Activated T-cell treated with anti-CD3 and anti-CD28 coated beads, Interleukin-2, amount 50 U/mL, for 24 hours (primary cell): ENCODE results near the gene MPST.

Source experiments
- DNase-seq: peaks from one replicate; pipeline ENCODE4 v3.0.0-alpha.2; 2020
- H3K27ac Mint-ChIP-seq: 2 replicates; pipeline ENCODE4 v1.8.0; 2020; ENCODE audit warnings: mild to moderate bottlenecking, mixed read lengths
- H3K27me3 Mint-ChIP-seq: 2 replicates; pipeline ENCODE4 v1.8.0; 2020; ENCODE audit warnings: mixed read lengths
- H3K36me3 Mint-ChIP-seq: 2 replicates; pipeline ENCODE4 v1.8.0; 2020; ENCODE audit warnings: low read depth, mixed read lengths
- H3K4me1 Mint-ChIP-seq: 2 replicates; pipeline ENCODE4 v1.8.0; 2020; ENCODE audit warnings: low read depth, mixed read lengths
- H3K4me3 Mint-ChIP-seq: 2 replicates; pipeline ENCODE4 v1.8.0; 2020; ENCODE audit warnings: mild to moderate bottlenecking, moderate library complexity, mixed read lengths
- H3K9me3 Mint-ChIP-seq: 2 replicates; pipeline ENCODE4 v1.8.0; 2020; ENCODE audit warnings: mixed read lengths

Gene MPST

DNA sequence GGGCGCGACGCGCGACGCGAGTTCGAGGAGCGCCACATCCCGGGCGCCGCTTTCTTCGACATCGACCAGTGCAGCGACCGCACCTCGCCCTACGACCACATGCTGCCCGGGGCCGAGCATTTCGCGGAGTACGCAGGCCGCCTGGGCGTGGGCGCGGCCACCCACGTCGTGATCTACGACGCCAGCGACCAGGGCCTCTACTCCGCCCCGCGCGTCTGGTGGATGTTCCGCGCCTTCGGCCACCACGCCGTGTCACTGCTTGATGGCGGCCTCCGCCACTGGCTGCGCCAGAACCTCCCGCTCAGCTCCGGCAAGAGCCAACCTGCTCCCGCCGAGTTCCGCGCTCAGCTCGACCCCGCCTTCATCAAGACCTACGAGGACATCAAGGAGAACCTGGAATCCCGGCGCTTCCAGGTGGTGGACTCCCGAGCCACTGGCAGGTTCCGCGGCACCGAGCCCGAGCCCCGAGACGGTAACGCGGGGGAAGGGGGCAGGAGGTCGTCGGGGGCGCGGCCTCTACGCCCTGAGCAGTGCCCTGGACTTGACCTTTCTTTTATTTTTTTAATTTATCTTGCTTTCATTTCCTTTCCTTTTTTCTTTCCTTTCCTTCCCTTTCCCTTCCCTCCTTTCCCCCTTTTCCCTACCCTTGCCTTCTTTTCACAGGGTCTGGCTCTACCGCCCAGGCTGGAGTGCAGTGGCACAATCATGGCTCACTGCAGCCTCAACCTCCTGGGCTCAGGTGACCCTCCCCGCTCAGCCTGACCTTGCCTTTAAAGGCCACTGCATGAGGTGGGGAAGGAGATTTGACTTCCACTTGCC is 5.0 kb downstream of the MPST start:
- H3K36me3 Mint-ChIP-seq = peaks cover 2% of the 10 kb centered on the region
- DNase-seq = no peak
- no peaks in the 10 kb centered on the region for H3K9me3 Mint-ChIP-seq
- no peak overlapping the region for H3K4me3 Mint-ChIP-seq
- H3K27ac Mint-ChIP-seq = no peak overlapping the region
- H3K27me3 Mint-ChIP-seq = peaks cover 20% of the 10 kb centered on the region
- H3K4me1 Mint-ChIP-seq = peaks cover 9% of the 10 kb centered on the region

DNA sequence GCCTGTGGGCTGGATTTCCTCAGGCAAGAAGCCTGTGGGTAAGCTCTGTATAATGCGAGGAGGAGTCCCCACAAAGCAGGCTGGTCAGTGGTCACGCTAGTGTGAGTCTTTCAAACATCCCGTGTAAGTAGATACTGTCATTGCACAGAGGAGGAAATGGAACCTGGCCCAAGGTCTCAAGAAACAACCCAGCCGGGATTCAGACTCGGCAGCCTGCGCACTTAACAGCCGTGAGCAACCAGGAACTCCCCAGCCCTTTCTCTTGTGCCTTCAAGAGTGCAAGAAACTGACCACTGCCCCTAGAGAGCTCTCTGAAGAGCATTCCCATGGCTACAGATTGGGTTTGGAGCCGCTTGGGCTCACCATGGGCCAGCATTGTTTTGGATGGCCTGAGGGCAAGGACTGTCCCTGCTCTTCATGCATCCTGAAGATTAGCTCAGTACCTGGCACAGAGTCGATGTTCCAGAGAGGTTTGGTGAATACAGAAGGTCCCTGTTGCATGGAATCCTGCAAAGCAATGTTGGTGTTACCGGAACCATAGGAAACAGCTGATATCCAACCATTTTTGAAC is 6.0 kb downstream of the MPST start:
- DNase-seq = no peak
- H3K9me3 Mint-ChIP-seq = no peaks in the 10 kb centered on the region
- no peak overlapping the region for H3K27ac Mint-ChIP-seq

DNA sequence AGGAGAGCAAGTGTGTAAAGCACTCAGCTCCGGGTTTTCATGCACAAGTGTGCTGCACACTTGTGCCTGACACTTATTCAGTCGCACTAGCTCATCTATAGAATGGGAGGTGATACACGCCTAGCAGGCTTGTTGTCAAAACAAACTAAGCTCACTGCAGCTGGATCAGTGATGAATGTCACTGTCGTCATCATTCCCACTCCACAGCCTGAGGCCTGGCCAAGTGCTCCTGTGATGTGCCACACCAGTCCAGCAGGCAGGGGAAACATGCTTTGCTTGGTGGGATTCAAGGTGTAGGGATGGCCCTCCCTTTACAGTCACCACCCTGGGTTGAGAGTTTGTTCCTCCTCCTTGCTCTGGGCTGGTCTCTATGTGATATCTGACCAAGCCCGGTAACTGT is 6.8 kb downstream of the MPST start:
- Mint-ChIP-seq H3K4me3 (no peak overlapping the region), H3K27me3 (peaks cover 6% of the 10 kb centered on the region), H3K36me3 (peaks cover 2% of the 10 kb centered on the region)

More for the DNA sequence above, 6.0 kb downstream of the MPST start:
- H3K27me3 Mint-ChIP-seq = peaks cover 11% of the 10 kb centered on the region
- no peak overlapping the region for H3K4me3 Mint-ChIP-seq
- peaks cover 2% of the 10 kb centered on the region for H3K4me1 Mint-ChIP-seq
- peaks cover 2% of the 10 kb centered on the region for H3K36me3 Mint-ChIP-seq

DNA sequence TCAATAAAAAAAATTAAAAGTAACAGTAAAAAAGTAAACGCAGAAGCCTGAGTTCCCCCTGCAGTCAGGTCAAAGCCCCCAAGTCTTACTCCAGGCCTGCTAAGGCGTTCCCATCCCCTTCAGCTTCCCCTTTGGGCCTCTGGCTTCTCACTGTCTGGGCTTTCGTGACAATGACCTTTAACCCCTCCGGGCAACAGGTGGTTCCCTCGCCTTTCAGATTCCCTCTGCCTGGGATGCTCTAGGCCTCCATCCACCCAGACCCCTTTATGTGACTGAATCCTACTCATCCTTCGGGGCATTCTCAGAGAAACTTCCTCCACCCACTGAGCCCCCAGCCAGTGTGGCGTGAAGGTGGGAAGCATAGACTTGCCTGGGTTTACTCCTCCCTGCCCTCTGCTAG is 8.0 kb downstream of the MPST start:
- Mint-ChIP-seq H3K27ac (no peak overlapping the region), H3K9me3 (no peaks in the 10 kb centered on the region), H3K36me3 (peaks cover 2% of the 10 kb centered on the region), H3K4me3 (no peak overlapping the region), H3K27me3 (no peaks in the 10 kb centered on the region), H3K4me1 (no peaks in the 10 kb centered on the region)
- no peak for DNase-seq

More for the DNA sequence above, 6.8 kb downstream of the MPST start:
- H3K9me3 Mint-ChIP-seq = no peaks in the 10 kb centered on the region
- H3K4me1 Mint-ChIP-seq = no peaks in the 10 kb centered on the region
- H3K27ac Mint-ChIP-seq = no peak overlapping the region
- DNase-seq = no peak

DNA sequence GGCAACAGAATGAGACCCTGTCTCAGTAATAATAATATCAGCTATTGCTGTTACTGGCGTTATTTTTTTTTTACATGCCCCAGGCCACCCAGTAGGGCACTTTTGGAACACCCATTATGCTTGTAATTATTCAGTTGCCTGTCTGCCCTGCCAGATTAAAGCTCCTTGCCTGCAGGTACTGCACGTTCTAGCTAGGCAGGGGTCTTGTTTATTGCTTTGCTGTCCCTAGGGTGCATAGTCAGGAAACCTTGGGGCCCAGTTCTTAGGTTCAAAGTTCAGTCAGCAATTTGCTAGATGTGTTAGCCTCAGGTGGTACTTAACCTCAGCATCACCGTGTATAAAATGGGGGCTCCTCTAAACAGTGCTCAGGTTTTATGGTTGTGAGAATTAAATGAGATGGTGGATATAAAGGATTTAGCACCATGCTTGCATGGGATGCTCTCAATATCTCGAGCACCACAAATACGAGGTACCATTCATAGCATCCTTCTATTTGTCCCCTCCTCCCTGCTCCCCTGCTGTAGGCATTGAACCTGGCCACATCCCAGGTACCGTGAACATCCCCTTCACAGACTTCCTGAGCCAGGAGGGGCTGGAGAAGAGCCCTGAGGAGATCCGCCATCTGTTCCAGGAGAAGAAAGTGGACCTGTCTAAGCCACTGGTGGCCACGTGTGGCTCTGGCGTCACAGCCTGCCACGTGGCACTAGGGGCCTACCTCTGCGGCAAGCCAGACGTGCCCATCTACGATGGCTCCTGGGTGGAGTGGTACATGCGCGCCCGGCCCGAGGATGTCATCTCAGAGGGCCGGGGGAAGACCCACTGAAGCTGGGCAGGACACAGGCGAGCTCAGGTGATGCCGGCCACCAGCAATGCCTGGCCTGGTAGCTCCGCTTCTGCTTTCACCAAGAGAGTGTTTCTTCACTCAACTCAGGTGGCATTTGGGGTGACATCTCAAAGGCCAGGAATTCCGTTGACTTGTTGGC is 9.4 kb downstream of the MPST start:
- no peak for DNase-seq
- Mint-ChIP-seq H3K27me3 (no peaks in the 10 kb centered on the region), H3K36me3 (peaks cover 2% of the 10 kb centered on the region), H3K27ac (no peak overlapping the region), H3K4me1 (no peaks in the 10 kb centered on the region), H3K9me3 (no peaks in the 10 kb centered on the region), H3K4me3 (no peak overlapping the region)

DNA sequence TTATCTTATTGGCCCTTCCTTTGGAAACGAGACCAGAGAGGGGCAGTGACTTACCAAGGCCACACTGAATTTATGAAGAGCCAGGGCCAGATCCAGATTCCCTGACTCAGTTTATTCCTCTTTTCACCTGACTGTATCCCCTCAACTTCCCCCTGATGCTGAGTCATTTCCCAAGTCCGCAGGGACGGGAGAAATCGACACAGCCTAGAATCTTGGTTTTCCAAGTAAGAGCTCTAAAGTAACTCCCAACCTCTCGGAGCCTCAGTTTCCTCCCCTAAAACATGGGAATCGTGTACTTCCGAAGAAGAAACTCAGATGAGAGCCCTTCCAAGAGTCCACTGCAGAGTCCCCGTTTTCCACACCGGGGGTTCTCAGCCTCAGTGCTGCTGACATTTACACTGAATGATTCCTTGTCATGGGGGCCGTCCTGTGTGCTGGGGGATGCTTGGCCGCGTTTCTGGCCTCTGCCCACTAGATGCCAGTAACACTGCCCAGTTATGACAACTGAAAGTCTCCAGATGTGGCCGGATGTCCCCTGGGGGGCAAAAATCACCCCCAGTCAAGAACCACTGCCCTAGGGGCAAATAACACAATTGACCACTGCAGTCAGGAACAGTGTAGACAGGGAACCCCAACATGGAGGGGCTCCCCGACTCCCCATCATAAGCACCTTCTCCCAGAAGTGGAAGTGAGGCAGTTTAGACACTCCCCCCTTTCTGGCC is 11.2 kb downstream of the MPST start:
- DNase-seq = no peak
- no peaks in the 10 kb centered on the region for H3K9me3 Mint-ChIP-seq
- H3K27me3 Mint-ChIP-seq = peaks cover 4% of the 10 kb centered on the region
- no peak overlapping the region for H3K4me3 Mint-ChIP-seq
- no peaks in the 10 kb centered on the region for H3K4me1 Mint-ChIP-seq
- no peak overlapping the region for H3K27ac Mint-ChIP-seq
- H3K36me3 Mint-ChIP-seq = peaks cover 2% of the 10 kb centered on the region

DNA sequence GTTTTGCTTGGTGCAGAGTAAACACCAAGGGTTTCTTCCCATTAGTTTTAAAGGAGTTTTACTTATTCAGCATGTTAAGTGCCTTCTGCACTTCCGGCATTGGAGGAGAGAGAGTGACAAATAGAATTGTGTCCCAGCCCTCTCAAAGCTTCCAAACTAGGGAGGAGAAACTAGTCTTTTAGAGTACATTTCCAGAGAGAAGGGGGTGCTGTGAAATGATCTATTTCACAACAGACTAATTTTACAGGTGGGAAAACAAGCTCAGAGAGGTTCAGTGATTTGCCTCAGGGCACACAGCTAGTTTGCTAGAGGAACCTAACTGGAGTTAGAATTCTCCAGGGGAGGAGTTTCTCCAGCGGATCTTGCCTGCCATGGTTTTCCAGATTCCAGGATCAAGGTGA is 12.6 kb downstream of the MPST start:
- DNase-seq = no peak
- Mint-ChIP-seq H3K9me3 (no peaks in the 10 kb centered on the region), H3K4me1 (no peaks in the 10 kb centered on the region), H3K27ac (no peak overlapping the region), H3K4me3 (no peak overlapping the region), H3K27me3 (peaks cover 8% of the 10 kb centered on the region), H3K36me3 (no peaks in the 10 kb centered on the region)

DNA sequence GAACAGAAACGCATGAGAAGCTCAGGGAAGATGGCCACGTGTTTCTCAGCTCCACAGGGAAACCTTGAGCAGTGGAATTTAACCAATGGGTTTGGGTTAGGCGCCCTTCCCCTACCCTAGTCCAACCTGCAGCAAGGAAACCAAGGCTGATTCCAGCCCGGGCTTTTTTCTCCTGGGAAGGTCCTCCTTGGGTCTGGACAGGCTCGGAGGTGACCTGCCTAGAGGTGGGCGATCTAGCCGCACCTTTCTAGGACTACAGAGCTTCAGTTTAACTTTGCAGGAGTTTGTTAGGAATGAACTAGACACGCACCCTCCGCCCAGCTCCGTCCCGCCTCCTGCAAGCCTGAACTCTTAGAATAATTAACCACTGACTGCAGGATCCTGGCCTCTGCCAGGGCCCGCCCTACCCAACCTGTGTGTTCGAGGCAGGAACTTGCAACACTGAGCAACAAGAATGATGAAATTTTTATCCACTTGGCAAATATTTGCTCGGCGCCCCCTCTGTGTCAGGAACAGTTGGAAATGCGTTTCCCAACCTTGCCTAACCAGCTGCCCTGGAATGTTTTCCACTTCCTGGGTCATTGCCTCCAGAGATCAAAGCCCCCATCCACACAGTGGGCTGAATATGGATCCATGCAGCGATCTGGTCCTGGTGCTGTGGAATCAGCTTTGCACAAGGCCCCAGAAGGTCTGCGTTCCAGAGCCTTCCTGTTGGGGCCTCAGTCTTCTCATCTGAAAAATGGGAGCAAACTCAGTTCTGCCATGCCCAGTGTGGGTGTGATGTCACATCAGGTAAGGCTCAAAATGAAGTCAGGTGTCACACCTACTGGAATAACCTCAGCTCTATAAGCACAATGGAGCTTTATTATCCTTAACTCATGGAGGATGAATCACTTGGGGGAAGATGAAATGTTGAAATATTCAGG is 13.3 kb downstream of the MPST start:
- Mint-ChIP-seq H3K27ac (no peak overlapping the region), H3K27me3 (peaks cover 15% of the 10 kb centered on the region), H3K4me3 (no peak overlapping the region), H3K36me3 (no peaks in the 10 kb centered on the region), H3K4me1 (no peaks in the 10 kb centered on the region), H3K9me3 (no peaks in the 10 kb centered on the region)
- no peak for DNase-seq

DNA sequence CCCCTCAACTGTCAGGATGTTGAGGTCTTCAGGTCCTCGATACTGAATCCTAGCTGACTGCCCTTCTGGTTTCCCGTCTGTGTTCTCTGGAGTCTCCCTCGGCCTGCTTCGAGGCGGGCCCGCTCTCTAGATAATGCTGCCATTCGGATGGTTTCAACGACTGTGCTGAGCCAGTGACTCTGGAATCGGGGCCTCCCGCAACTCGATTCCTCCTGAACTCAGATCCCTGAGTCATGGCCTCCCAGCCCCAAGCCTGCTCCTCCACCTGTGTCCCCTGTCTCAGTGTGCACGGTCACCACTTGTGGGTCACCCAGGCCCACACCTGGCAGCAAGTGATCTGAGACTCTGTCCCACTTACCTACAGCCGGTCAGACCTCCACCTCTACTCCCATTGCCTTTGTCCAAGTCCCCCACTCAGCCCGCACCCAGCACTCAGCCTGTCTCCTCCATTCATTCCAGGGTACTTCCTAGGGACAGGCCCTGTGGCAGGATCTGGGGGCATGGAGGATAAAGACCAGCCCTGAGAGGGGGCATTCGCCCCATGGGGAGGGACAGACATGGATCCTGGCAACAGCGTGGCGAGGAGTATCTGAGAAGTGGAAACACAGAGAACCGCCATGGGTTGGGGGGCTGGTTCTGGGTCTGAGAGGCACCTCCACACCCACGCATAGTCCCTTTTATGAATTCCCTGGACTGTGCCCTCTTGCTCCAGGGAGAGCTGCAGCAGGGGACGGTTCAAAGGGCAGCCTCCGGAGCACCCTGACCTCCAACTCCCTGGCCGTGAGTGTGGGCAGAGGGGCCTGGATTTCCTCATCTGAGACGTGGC is 14.3 kb downstream of the MPST start:
- Mint-ChIP-seq H3K27ac (no peak overlapping the region), H3K9me3 (no peaks in the 10 kb centered on the region), H3K4me3 (no peak overlapping the region), H3K27me3 (peaks cover 15% of the 10 kb centered on the region), H3K36me3 (no peaks in the 10 kb centered on the region), H3K4me1 (no peaks in the 10 kb centered on the region)
- no peak for DNase-seq

DNA sequence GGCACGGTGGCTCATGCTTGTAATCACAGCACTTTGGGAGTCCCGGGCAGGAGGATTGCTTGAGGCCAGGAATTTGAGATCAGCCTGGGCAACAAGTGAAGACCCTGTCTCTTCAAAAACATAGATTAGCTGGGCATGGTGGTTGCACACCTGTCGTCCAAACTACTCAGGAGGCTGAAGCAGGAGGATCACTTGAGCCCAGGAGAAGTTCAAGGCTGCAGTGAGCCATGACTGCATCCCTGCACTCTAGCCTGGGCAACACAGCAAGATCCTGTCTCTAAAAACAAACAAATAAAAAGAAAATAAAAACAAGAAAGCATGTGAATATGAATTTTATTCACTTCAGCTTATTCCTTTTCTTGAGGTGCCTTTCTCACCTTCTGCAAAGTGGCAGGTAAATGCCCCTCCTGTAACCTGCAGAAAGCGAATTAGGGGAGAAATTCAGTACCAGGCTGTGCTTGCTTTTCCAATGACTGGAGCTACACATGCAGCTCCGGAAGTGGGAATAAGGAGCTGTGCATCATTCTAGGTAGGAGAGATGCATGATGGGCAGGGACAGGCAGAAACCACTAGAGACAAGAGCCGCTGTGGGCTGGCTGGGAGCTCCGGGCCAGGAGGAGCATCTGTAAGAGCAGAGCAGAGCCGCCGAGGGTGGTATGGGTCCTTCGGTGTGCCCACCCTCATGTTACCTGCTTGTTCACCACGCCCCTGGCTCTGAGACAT is 17.3 kb downstream of the MPST start:
- H3K36me3 Mint-ChIP-seq = no peaks in the 10 kb centered on the region
- DNase-seq = no peak
- peaks cover 5% of the 10 kb centered on the region for H3K4me1 Mint-ChIP-seq
- peaks cover 15% of the 10 kb centered on the region for H3K27me3 Mint-ChIP-seq
- H3K4me3 Mint-ChIP-seq = no peak overlapping the region
- no peak overlapping the region for H3K27ac Mint-ChIP-seq
- H3K9me3 Mint-ChIP-seq = no peaks in the 10 kb centered on the region

DNA sequence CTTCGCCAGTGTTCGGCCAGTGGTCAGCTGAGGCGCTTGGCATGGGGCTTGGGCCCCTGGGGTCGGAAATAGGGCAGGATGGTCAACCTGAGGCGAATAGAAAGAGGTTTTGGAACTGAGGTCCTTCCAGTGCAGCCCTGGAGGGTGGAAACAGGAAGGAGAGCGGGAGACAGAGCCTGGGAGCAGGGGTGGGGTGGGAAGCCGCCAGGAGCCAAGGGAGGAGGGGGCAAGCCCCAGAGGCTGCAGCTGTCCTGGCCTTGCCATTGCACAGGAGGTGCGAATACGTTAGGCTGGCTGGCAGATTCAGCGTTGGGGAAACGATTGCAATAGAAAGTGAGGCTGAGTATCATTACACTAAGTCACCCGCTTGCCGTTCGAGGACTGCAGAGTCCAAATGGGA is 18.1 kb downstream of the MPST start:
- Mint-ChIP-seq H3K4me3 (no peak overlapping the region), H3K36me3 (no peaks in the 10 kb centered on the region), H3K9me3 (no peaks in the 10 kb centered on the region), H3K4me1 (peaks cover 5% of the 10 kb centered on the region), H3K27me3 (peaks cover 15% of the 10 kb centered on the region), H3K27ac (no peak overlapping the region)
- no peak for DNase-seq

DNA sequence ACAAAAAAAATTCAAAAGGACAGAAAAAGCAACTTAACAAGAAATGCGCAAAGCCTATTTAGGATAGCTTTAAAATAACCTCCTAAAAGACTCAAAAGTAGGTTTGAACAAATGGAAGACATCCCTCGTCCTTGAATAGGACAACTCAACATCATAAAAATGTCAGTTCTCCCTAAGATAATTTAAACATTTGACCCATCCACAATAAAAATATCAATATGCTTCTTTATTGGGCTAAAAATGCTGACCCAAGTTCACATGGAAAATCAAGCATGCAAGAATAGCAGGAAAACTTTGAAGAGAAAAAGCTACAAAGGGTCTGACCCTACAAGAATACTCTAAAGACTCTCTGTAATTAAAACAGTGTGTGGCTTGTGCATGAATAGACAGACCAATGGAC is 19.9 kb downstream of the MPST start:
- Mint-ChIP-seq H3K36me3 (no peaks in the 10 kb centered on the region), H3K9me3 (no peaks in the 10 kb centered on the region), H3K4me3 (no peak overlapping the region), H3K4me1 (peaks cover 7% of the 10 kb centered on the region), H3K27me3 (peaks cover 15% of the 10 kb centered on the region), H3K27ac (no peak overlapping the region)
- DNase-seq = no peak
